Activated T-cell treated with anti-CD3 and anti-CD28 coated beads, Interleukin-2, amount 50 U/mL, for 24 hours (primary cell): ENCODE measurements around the gene SEMA3G.

Experiments
- DNase-seq: peaks from one replicate; pipeline ENCODE4 v3.0.0-alpha.2; 2020
- H3K27ac Mint-ChIP-seq: 2 replicates; pipeline ENCODE4 v1.8.0; 2020; ENCODE audit warnings: mild to moderate bottlenecking, mixed read lengths
- H3K27me3 Mint-ChIP-seq: 2 replicates; pipeline ENCODE4 v1.8.0; 2020; ENCODE audit warnings: mixed read lengths
- H3K36me3 Mint-ChIP-seq: 2 replicates; pipeline ENCODE4 v1.8.0; 2020; ENCODE audit warnings: low read depth, mixed read lengths
- H3K4me1 Mint-ChIP-seq: 2 replicates; pipeline ENCODE4 v1.8.0; 2020; ENCODE audit warnings: low read depth, mixed read lengths
- H3K4me3 Mint-ChIP-seq: 2 replicates; pipeline ENCODE4 v1.8.0; 2020; ENCODE audit warnings: mild to moderate bottlenecking, moderate library complexity, mixed read lengths
- H3K9me3 Mint-ChIP-seq: 2 replicates; pipeline ENCODE4 v1.8.0; 2020; ENCODE audit warnings: mixed read lengths

The SEMA3G gene

GRCh38 chr3:52483577-52484381 is 38.9 kb upstream of the SEMA3G start:
- Mint-ChIP-seq H3K9me3 (no peaks in the 10 kb centered on the region), H3K27me3 (no peaks in the 10 kb centered on the region), H3K4me3 (no peak overlapping the region), H3K4me1 (no peaks in the 10 kb centered on the region), H3K36me3 (peaks cover 98% of the 10 kb centered on the region), H3K27ac (peak overlapping the region; percentile 50)
- no peak for DNase-seq

GRCh38 chr3:52483081-52483480 is 38.2 kb upstream of the SEMA3G start:
- no peaks in the 10 kb centered on the region for H3K9me3 Mint-ChIP-seq
- no peak overlapping the region for H3K4me3 Mint-ChIP-seq
- peaks cover 99% of the 10 kb centered on the region for H3K36me3 Mint-ChIP-seq
- no peak for DNase-seq
- H3K4me1 Mint-ChIP-seq: no peaks in the 10 kb centered on the region
- no peaks in the 10 kb centered on the region for H3K27me3 Mint-ChIP-seq
- peak overlapping the region; percentile 50 for H3K27ac Mint-ChIP-seq

GRCh38 chr3:52481819-52482521 is 37.1 kb upstream of the SEMA3G start:
- Mint-ChIP-seq H3K9me3 (no peaks in the 10 kb centered on the region), H3K27ac (no peak overlapping the region), H3K4me1 (no peaks in the 10 kb centered on the region), H3K36me3 (peaks cover 100% of the 10 kb centered on the region), H3K4me3 (no peak overlapping the region), H3K27me3 (no peaks in the 10 kb centered on the region)
- DNase-seq: no peak

- peak overlapping the region; percentile 19 for H3K27ac Mint-ChIP-seq
- H3K4me3 Mint-ChIP-seq: no peak overlapping the region
- H3K36me3 Mint-ChIP-seq: peaks cover 99% of the 10 kb centered on the region
- no peaks in the 10 kb centered on the region for H3K4me1 Mint-ChIP-seq
- no peaks in the 10 kb centered on the region for H3K27me3 Mint-ChIP-seq
- no peak for DNase-seq
- H3K9me3 Mint-ChIP-seq: no peaks in the 10 kb centered on the region
These were observed 36.1 kb upstream of the SEMA3G start for GRCh38 chr3:52480768-52481715.

- Mint-ChIP-seq H3K27me3 (no peaks in the 10 kb centered on the region), H3K27ac (peak overlapping the region; percentile 50), H3K4me1 (no peaks in the 10 kb centered on the region), H3K9me3 (no peaks in the 10 kb centered on the region), H3K36me3 (peaks cover 98% of the 10 kb centered on the region), H3K4me3 (no peak overlapping the region)
- DNase-seq: no peak
These were observed 35.1 kb upstream of the SEMA3G start for GRCh38 chr3:52479877-52480575.

- Mint-ChIP-seq H3K9me3 (no peaks in the 10 kb centered on the region), H3K4me3 (no peak overlapping the region), H3K27ac (no peak overlapping the region), H3K27me3 (no peaks in the 10 kb centered on the region), H3K36me3 (peaks cover 97% of the 10 kb centered on the region), H3K4me1 (no peaks in the 10 kb centered on the region)
- DNase-seq: no peak
These were observed 34.4 kb upstream of the SEMA3G start for GRCh38 chr3:52479037-52479876.

GRCh38 chr3:52477796-52478095 is 32.8 kb upstream of the SEMA3G start:
- no peak for DNase-seq
- Mint-ChIP-seq H3K27me3 (no peaks in the 10 kb centered on the region), H3K36me3 (peaks cover 97% of the 10 kb centered on the region), H3K4me1 (no peaks in the 10 kb centered on the region), H3K4me3 (no peak overlapping the region), H3K27ac (no peak overlapping the region), H3K9me3 (no peaks in the 10 kb centered on the region)

GRCh38 chr3:52477076-52477795 is 32.3 kb upstream of the SEMA3G start:
- Mint-ChIP-seq H3K4me3 (no peak overlapping the region), H3K4me1 (no peaks in the 10 kb centered on the region), H3K27me3 (no peaks in the 10 kb centered on the region), H3K9me3 (no peaks in the 10 kb centered on the region), H3K36me3 (peaks cover 97% of the 10 kb centered on the region), H3K27ac (peak overlapping the region; percentile 14)
- no peak for DNase-seq

- no peak for DNase-seq
- Mint-ChIP-seq H3K4me1 (no peaks in the 10 kb centered on the region), H3K36me3 (peaks cover 91% of the 10 kb centered on the region), H3K27ac (peak overlapping the region; percentile 5), H3K9me3 (no peaks in the 10 kb centered on the region), H3K27me3 (no peaks in the 10 kb centered on the region), H3K4me3 (no peak overlapping the region)
These were observed 28.1 kb upstream of the SEMA3G start for GRCh38 chr3:52473026-52473425.

- H3K4me3 Mint-ChIP-seq: no peak overlapping the region
- no peak overlapping the region for H3K27ac Mint-ChIP-seq
- DNase-seq: no peak
- no peaks in the 10 kb centered on the region for H3K9me3 Mint-ChIP-seq
- H3K27me3 Mint-ChIP-seq: no peaks in the 10 kb centered on the region
- no peaks in the 10 kb centered on the region for H3K4me1 Mint-ChIP-seq
- peaks cover 88% of the 10 kb centered on the region for H3K36me3 Mint-ChIP-seq
These were observed 27.5 kb upstream of the SEMA3G start for GRCh38 chr3:52472239-52473000.

- no peak overlapping the region for H3K27ac Mint-ChIP-seq
- peak; percentile 56 for DNase-seq
- H3K4me1 Mint-ChIP-seq: no peaks in the 10 kb centered on the region
- H3K27me3 Mint-ChIP-seq: no peaks in the 10 kb centered on the region
- no peaks in the 10 kb centered on the region for H3K9me3 Mint-ChIP-seq
- H3K4me3 Mint-ChIP-seq: no peak overlapping the region
- peaks cover 88% of the 10 kb centered on the region for H3K36me3 Mint-ChIP-seq
These were observed 26.7 kb upstream of the SEMA3G start for GRCh38 chr3:52471371-52472238.

- H3K36me3 Mint-ChIP-seq: peaks cover 86% of the 10 kb centered on the region
- H3K9me3 Mint-ChIP-seq: no peaks in the 10 kb centered on the region
- peak overlapping the region; percentile 18 for H3K27ac Mint-ChIP-seq
- H3K4me1 Mint-ChIP-seq: peaks cover 1% of the 10 kb centered on the region
- H3K4me3 Mint-ChIP-seq: no peak overlapping the region
- DNase-seq: no peak
- no peaks in the 10 kb centered on the region for H3K27me3 Mint-ChIP-seq
These were observed 26.0 kb upstream of the SEMA3G start for GRCh38 chr3:52470920-52471319.
